ENCODE results near the gene PLD1.

DNA sequence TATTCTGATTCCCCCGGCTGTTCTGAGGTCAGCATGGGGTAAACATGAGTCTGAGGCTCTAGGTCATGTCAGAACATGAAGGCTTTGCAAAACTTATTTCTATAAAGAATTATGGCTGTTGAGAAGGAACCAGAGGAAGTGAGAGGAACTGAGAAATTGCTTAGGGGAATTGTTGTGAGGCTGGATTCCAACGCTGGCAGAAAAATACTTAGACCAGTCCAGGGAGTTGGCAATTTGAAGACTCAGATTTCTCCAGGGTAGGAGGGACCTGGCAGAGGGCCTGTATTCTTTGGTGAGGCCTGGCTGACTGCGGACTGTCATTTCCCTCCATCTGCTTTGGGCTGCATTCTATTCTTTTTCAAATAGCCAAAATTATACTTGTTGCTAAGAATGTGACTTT, 155.5 kb downstream of the PLD1 start:
- TF ChIP-seq, protein P1, sequence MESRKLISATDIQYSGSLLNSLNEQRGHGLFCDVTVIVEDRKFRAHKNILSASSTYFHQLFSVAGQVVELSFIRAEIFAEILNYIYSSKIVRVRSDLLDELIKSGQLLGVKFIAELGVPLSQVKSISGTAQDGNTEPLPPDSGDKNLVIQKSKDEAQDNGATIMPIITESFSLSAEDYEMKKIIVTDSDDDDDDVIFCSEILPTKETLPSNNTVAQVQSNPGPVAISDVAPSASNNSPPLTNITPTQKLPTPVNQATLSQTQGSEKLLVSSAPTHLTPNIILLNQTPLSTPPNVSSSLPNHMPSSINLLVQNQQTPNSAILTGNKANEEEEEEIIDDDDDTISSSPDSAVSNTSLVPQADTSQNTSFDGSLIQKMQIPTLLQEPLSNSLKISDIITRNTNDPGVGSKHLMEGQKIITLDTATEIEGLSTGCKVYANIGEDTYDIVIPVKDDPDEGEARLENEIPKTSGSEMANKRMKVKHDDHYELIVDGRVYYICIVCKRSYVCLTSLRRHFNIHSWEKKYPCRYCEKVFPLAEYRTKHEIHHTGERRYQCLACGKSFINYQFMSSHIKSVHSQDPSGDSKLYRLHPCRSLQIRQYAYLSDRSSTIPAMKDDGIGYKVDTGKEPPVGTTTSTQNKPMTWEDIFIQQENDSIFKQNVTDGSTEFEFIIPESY (IDR thresholded peaks at IDR 0.05) = no peak
- TF ChIP-seq, protein P2, sequence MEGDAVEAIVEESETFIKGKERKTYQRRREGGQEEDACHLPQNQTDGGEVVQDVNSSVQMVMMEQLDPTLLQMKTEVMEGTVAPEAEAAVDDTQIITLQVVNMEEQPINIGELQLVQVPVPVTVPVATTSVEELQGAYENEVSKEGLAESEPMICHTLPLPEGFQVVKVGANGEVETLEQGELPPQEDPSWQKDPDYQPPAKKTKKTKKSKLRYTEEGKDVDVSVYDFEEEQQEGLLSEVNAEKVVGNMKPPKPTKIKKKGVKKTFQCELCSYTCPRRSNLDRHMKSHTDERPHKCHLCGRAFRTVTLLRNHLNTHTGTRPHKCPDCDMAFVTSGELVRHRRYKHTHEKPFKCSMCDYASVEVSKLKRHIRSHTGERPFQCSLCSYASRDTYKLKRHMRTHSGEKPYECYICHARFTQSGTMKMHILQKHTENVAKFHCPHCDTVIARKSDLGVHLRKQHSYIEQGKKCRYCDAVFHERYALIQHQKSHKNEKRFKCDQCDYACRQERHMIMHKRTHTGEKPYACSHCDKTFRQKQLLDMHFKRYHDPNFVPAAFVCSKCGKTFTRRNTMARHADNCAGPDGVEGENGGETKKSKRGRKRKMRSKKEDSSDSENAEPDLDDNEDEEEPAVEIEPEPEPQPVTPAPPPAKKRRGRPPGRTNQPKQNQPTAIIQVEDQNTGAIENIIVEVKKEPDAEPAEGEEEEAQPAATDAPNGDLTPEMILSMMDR (IDR thresholded peaks at IDR 0.05 in 2 of 3, conservative IDR thresholded peaks at IDR 0.05 in 1 of 3; ENCODE audit: control insufficient read depth in 2 of 3, extremely low read depth in 1 of 3, insufficient read depth in 1 of 3, low read depth in 3 of 3, low read length in 3 of 3) = no peak
- no peak for TF ChIP-seq CHD2 (IDR thresholded peaks at IDR 0.05; ENCODE audit: borderline replicate concordance, low read depth, low read length)
- TF ChIP-seq SMC3 (IDR thresholded peaks at IDR 0.05; ENCODE audit: borderline replicate concordance, low read length) = no peak
- no peak for TF ChIP-seq HDAC2 (IDR thresholded peaks at IDR 0.05)

Data from GM12878 (cell line).